GM06990 (cell line): ENCODE results near the gene XYLT1.

Experiments used
- DNase-seq: peaks from one replicate; pipeline ENCODE4 v3.0.0-alpha.2; 2011; ENCODE audit not compliant: insufficient read length; ENCODE audit errors: extremely low read depth
- H3K27me3 ChIP-seq: replicated peaks from 2 replicates; pipeline ENCODE4 v1.6.0; 2011; ENCODE audit warnings: low read length; ENCODE audit not compliant: control insufficient read depth, insufficient read depth
- H3K36me3 ChIP-seq: 2 replicates; pipeline ENCODE4 v1.5.1; 2011; ENCODE audit warnings: low read length; ENCODE audit not compliant: control insufficient read depth, insufficient read depth
- H3K4me3 ChIP-seq: replicated peaks from 2 replicates; pipeline ENCODE4 v1.5.1; 2011; ENCODE audit warnings: low read depth, mild to moderate bottlenecking, control low read depth, low read length
- TF ChIP-seq, protein P1 (sequence below): IDR thresholded peaks from 2 replicates; pipeline ENCODE4 v1.5.1; 2011; ENCODE audit warnings: low read length, control low read depth, mild to moderate bottlenecking, inconsistent platforms; ENCODE audit not compliant: insufficient read depth, poor library complexity, severe bottlenecking

XYLT1 gene

GRCh38 chr16:17327664-17328335 lies 143.0 kb downstream of the XYLT1 start:
- H3K4me3 ChIP-seq: no peak overlapping the region
- TF ChIP-seq, protein P1, sequence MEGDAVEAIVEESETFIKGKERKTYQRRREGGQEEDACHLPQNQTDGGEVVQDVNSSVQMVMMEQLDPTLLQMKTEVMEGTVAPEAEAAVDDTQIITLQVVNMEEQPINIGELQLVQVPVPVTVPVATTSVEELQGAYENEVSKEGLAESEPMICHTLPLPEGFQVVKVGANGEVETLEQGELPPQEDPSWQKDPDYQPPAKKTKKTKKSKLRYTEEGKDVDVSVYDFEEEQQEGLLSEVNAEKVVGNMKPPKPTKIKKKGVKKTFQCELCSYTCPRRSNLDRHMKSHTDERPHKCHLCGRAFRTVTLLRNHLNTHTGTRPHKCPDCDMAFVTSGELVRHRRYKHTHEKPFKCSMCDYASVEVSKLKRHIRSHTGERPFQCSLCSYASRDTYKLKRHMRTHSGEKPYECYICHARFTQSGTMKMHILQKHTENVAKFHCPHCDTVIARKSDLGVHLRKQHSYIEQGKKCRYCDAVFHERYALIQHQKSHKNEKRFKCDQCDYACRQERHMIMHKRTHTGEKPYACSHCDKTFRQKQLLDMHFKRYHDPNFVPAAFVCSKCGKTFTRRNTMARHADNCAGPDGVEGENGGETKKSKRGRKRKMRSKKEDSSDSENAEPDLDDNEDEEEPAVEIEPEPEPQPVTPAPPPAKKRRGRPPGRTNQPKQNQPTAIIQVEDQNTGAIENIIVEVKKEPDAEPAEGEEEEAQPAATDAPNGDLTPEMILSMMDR: no peak
- no peak for DNase-seq
- H3K27me3 ChIP-seq: no peaks in the 10 kb centered on the region; the same call in 1 of the 2 replicates
- H3K36me3 ChIP-seq: no peaks in the 10 kb centered on the region

DNA sequence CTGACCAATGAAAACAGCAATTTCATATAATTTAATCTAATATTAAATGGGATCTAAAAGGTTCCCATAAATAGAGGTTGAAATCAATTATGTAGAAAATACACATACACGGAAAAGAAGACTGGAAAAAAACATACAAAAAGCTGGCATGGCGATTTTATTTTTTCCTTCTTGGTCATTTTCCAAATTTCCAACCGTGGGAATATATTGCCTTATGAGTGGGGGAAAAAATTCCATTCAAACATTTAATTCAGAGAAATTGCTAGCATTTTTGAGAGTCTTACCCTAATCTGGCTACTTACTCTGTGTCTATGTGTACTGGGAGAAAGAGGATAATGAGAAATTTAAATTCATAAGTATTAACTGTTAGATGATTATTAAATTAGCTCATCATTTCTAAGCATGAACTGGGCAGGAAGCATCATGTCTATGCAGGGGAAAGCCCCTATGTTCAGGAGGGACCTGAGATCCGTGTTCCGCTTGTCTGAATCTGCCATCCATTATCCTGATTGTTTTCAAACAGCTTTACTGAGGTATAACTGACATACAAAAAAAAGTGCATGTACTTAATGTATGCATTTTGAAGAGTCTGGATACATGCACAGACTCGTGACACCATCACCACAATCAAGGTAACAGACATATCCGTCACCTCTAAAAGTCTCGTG lies 145.2 kb downstream of the XYLT1 start:
- no peak overlapping the region for H3K4me3 ChIP-seq
- H3K27me3 ChIP-seq: no peaks in the 10 kb centered on the region; the same call in 1 of the 2 replicates
- DNase-seq: no peak
- TF ChIP-seq, protein P1: no peak
- H3K36me3 ChIP-seq: no peaks in the 10 kb centered on the region

DNA sequence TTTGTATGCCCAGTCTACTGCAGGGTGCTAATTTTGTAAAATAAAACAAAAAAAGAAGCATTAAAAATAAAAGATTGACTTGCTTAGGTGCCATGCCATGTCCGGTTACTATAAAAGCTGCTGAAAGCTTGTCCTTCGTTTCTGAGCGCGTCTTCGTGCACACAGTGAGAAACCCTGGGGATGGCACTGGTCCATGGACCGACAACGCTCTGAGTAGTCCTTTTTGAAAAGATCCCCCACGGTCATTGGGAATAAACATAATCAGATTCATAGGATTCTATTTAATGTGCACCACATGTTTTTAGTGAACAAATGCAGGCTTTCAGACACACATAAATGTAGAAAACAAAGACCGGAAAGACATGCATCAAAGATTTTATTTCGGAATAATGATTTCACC lies 146.3 kb downstream of the XYLT1 start:
- no peak for DNase-seq
- TF ChIP-seq, protein P1: no peak
- no peaks in the 10 kb centered on the region; the same call in 1 of the 2 replicates for H3K27me3 ChIP-seq
- H3K4me3 ChIP-seq: no peak overlapping the region
- no peaks in the 10 kb centered on the region for H3K36me3 ChIP-seq

DNA sequence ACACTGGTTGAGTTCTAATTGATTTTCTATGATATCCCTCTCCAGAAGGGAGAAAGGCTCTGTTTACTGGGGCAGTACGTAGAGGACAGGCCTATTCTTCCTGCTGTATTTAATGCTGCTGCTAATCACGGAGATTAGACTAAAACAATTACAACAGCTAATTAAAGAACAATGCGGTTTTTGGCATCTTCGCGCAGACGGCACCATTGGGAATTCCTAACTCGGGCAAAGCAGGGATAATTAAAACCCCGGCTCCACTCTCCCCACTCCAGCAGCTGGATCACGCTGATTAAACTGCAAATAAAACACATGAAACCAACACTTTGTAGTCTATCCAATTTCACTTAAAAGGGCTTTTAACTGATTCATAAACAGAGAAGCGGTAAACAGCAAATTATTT lies 147.6 kb downstream of the XYLT1 start:
- no peak for DNase-seq

DNA sequence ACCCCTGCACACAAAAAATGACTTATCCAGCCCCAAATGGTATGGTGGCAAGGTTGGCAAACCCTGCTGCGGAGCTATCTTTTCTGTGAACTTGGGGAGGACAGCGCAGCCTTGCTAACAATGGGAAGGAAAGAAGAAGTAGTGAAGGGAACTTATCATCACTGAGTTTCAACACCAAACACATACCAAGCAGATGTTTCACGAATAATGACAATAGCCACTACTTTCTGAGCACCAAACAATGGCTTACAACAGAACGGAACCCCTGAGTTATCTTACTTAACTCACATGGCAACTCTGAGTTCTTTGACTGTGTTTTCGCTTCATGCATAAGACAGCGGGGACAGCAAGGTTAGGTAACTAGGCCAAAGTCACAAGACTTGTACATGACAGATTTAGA lies 148.9 kb downstream of the XYLT1 start:
- H3K36me3 ChIP-seq: no peaks in the 10 kb centered on the region
- TF ChIP-seq, protein P1: no peak
- no peaks in the 10 kb centered on the region; the same call in 1 of the 2 replicates for H3K27me3 ChIP-seq
- DNase-seq: no peak
- no peak overlapping the region for H3K4me3 ChIP-seq

More for the DNA sequence above, 147.6 kb downstream of the XYLT1 start:
- Histone ChIP-seq H3K27me3 (no peaks in the 10 kb centered on the region; the same call in 1 of the 2 replicates), H3K36me3 (no peaks in the 10 kb centered on the region), H3K4me3 (no peak overlapping the region)
- TF ChIP-seq, protein P1: no peak
